PC-3 (cell line): Measurements from ENCODE around the gene TMPRSS3. TPM values are rescaled to one million over a fixed set of nuclear protein-coding genes. Genes with fewer than 3 reads are reported as not detected.

Source experiments
- ATAC-seq: fragments of 200-7000 bp; cut with Tn5 transposase; 2 replicates; pipeline ENCODE4 v1.9.1; 2020; ENCODE audit warnings: mild to moderate bottlenecking, moderate library complexity
- BruUV-seq: library from RNA; stranded (reverse); fragments of 400-500 nt; replicated peaks from 2 replicates; lab custom pipeline; 2021; lab: Mats Ljungman, UMichigan
- CTCF ChIA-PET: fragments of 300-600 bp; sonication (Branson Sonifier 250); formaldehyde crosslinking; loops from one replicate; lab custom pipeline; 2022; ENCODE audit warnings: antibody characterized with exemption; lab: Charles Lee
- POLR2A ChIA-PET: fragments of 300-600 bp; sonication (Branson Sonifier 250); formaldehyde crosslinking; loops from one replicate; lab custom pipeline; 2022; ENCODE audit warnings: antibody characterized with exemption; ENCODE audit not compliant: unreplicated experiment; lab: Charles Lee
- DNase-seq: peaks from one replicate; pipeline ENCODE4 v3.0.0-alpha.2; 2015
- H2AFZ ChIP-seq: fragments of 300-600 bp; sonication (generic); 2 replicates; pipeline ENCODE4 v1.6.0; 2016; ENCODE audit warnings: antibody characterized with exemption, low read length
- H3F3A ChIP-seq: fragments of 300-600 bp; sonication (generic); one replicate; pipeline ENCODE4 v1.6.0; 2017; ENCODE audit warnings: antibody characterized with exemption, low read length, control low read depth, mild to moderate bottlenecking; ENCODE audit not compliant: unreplicated experiment
- H3K27ac ChIP-seq: fragments of 300-600 bp; sonication (generic); 2 replicates; pipeline ENCODE4 v1.5.1; 2016; ENCODE audit warnings: mild to moderate bottlenecking, low read length
- H3K27me3 ChIP-seq: fragments of 300-600 bp; sonication (generic); 2 replicates; pipeline ENCODE4 v1.6.1; 2016; ENCODE audit warnings: low read length, mixed read lengths
- H3K36me3 ChIP-seq: fragments of 300-600 bp; sonication (generic); 2 replicates; pipeline ENCODE4 v1.6.1; 2016; ENCODE audit warnings: low read depth, mixed run types, low read length, mixed read lengths
- H3K4me1 ChIP-seq: fragments of 300-600 bp; sonication (generic); 2 replicates; pipeline ENCODE4 v1.5.1; 2016; ENCODE audit warnings: low read length; ENCODE audit not compliant: insufficient read depth
- H3K4me2 ChIP-seq: fragments of 300-600 bp; sonication (generic); 2 replicates; pipeline ENCODE4 v1.6.0; 2016; ENCODE audit warnings: low read length
- H3K4me3 ChIP-seq: fragments of 300-600 bp; sonication (generic); 2 replicates; pipeline ENCODE4 v1.5.1; 2016; ENCODE audit warnings: mild to moderate bottlenecking, low read length, mixed read lengths
- H3K79me2 ChIP-seq: fragments of 300-600 bp; sonication (generic); 2 replicates; pipeline ENCODE4 v1.6.1; 2017; ENCODE audit warnings: low read length, mixed read lengths
- H3K9ac ChIP-seq: fragments of 300-600 bp; sonication (generic); 2 replicates; pipeline ENCODE4 v1.6.0; 2016; ENCODE audit warnings: mild to moderate bottlenecking, low read length
- H3K9me2 ChIP-seq: fragments of 300-600 bp; sonication (generic); replicated peaks from 2 replicates; pipeline ENCODE4 v1.6.1; 2016; ENCODE audit warnings: mixed run types, low read length, mixed read lengths
- H3K9me3 ChIP-seq: fragments of 300-600 bp; sonication (generic); 2 replicates; pipeline ENCODE4 v1.6.1; 2016; ENCODE audit warnings: low read length, mixed read lengths
- H4K20me1 ChIP-seq: fragments of 300-600 bp; sonication (generic); 2 replicates; pipeline ENCODE4 v1.6.1; 2016; ENCODE audit warnings: low read length, mixed read lengths
- CTCF ChIP-seq: fragments of 300-600 bp; sonication (generic); conservative IDR thresholded peaks from 2 replicates; pipeline ENCODE4 v1.5.1; 2017; ENCODE audit warnings: antibody characterized with exemption, low read depth, mild to moderate bottlenecking, low read length
- EZH2 ChIP-seq: fragments of 300-600 bp; sonication (generic); IDR thresholded peaks from one replicate; pipeline ENCODE4 v1.6.1; 2017; ENCODE audit warnings: antibody characterized with exemption, mild to moderate bottlenecking, low read length; ENCODE audit not compliant: unreplicated experiment
- EZH2phosphoT487 ChIP-seq: fragments of 300-600 bp; sonication (generic); IDR thresholded peaks from 2 replicates; pipeline ENCODE4 v1.6.1; 2018; ENCODE audit warnings: mild to moderate bottlenecking, antibody characterized with exemption, low read length, borderline replicate concordance
- intact Hi-C: fragments of 100-400 bp; cut with micrococcal nuclease; formaldehyde crosslinking; loops from 2 replicates; pipeline ENCODE4 v1.9.0; 2023
- total RNA-seq: library from RNA; depleted of rRNA; stranded (reverse); fragments of >200 nt; gene quantifications from 2 replicates; pipeline ENCODE4 v1.2.3, GENCODE V29; 2014

TMPRSS3 gene
- total RNA-seq, 1 experiment from 2014 or later: not detected

- ATAC-seq: no peak
- no peak overlapping the region for H3K4me3 ChIP-seq
- ChIA-PET POLR2A (no interaction called here), CTCF (interaction anchor here (0.7 kb wide), 1 partner anchor 200 kb away, joined by 3 read pairs; no protein-coding TSS in a partner anchor)
- no peaks in the 10 kb centered on the region for H3K9me3 ChIP-seq
- no peaks in the 10 kb centered on the region for H4K20me1 ChIP-seq
- no peak for DNase-seq
- intact Hi-C loops: no loop called here
- no peaks in the 10 kb centered on the region for H3K36me3 ChIP-seq
- H3K9me2 ChIP-seq: no peaks in the 10 kb centered on the region
- no TSS peak for BruUV-seq
- H3K4me2 ChIP-seq: no peak overlapping the region
- no peaks in the 10 kb centered on the region for H3K79me2 ChIP-seq
- H3F3A ChIP-seq: no peaks in the 10 kb centered on the region
- H3K9ac ChIP-seq: no peak overlapping the region
- TF ChIP-seq EZH2: no peak
- H3K27me3 ChIP-seq: no peaks in the 10 kb centered on the region
- H3K27ac ChIP-seq: no peak overlapping the region
- peaks cover 14% of the 10 kb centered on the region for H3K4me1 ChIP-seq
- H2AFZ ChIP-seq: no peak overlapping the region
Observed at GRCh38 chr21:42374457-42374856, 21.4 kb downstream of the TMPRSS3 start.

- H3K4me2 ChIP-seq: no peak overlapping the region
- H3K27ac ChIP-seq: no peak overlapping the region
- TF ChIP-seq CTCF (no peak), EZH2phosphoT487 (no peak), EZH2 (no peak)
- no peak for ATAC-seq
- no peak overlapping the region for H3K4me3 ChIP-seq
- H3K4me1 ChIP-seq: peaks cover 14% of the 10 kb centered on the region
- no peaks in the 10 kb centered on the region for H4K20me1 ChIP-seq
- H3K79me2 ChIP-seq: no peaks in the 10 kb centered on the region
- no peaks in the 10 kb centered on the region for H3K27me3 ChIP-seq
- DNase-seq: no peak
- BruUV-seq: no TSS peak
- no peaks in the 10 kb centered on the region for H3K9me3 ChIP-seq
- ChIA-PET CTCF (interaction anchor here (0.7 kb wide), 1 partner anchor 201 kb away, joined by 3 read pairs; no protein-coding TSS in a partner anchor), POLR2A (no interaction called here)
- H2AFZ ChIP-seq: no peak overlapping the region
- no peaks in the 10 kb centered on the region for H3K9me2 ChIP-seq
- H3K9ac ChIP-seq: no peak overlapping the region
- no peaks in the 10 kb centered on the region for H3F3A ChIP-seq
- no peaks in the 10 kb centered on the region for H3K36me3 ChIP-seq
- intact Hi-C loops: no loop called here
Observed at GRCh38 chr21:42373908-42374455, 21.9 kb downstream of the TMPRSS3 start.

- no TSS peak for BruUV-seq
- ChIA-PET POLR2A (no interaction called here), CTCF (no interaction called here)
Observed at GRCh38 chr21:42373196-42373907, 22.5 kb downstream of the TMPRSS3 start.

More at GRCh38 chr21:42373196-42373907, 22.5 kb downstream of the TMPRSS3 start:
- H3K79me2 ChIP-seq: no peaks in the 10 kb centered on the region
- H3K4me3 ChIP-seq: no peak overlapping the region
- H3K9me3 ChIP-seq: no peaks in the 10 kb centered on the region
- no peak overlapping the region for H3K4me2 ChIP-seq
- DNase-seq (no peak), ATAC-seq (no peak)
- H3K27ac ChIP-seq: no peak overlapping the region
- no peaks in the 10 kb centered on the region for H4K20me1 ChIP-seq
- H3K4me1 ChIP-seq: peaks cover 14% of the 10 kb centered on the region
- H3K36me3 ChIP-seq: no peaks in the 10 kb centered on the region
- H3K27me3 ChIP-seq: no peaks in the 10 kb centered on the region
- no peaks in the 10 kb centered on the region for H3K9me2 ChIP-seq
- H3F3A ChIP-seq: no peaks in the 10 kb centered on the region
- TF ChIP-seq EZH2: no peak
- no peak for TF ChIP-seq CTCF
- no peak for TF ChIP-seq EZH2phosphoT487
- no peak overlapping the region for H3K9ac ChIP-seq
- intact Hi-C loops: no loop called here
- no peak overlapping the region for H2AFZ ChIP-seq
